Left lung (tissue), 10 donors: Measurements from ENCODE around the gene FBXL20. TPM values are rescaled to one million over a fixed set of nuclear protein-coding genes. Genes with fewer than 3 reads are reported as not detected.
"Not testable (repeated sequence)": the region's sequence is repeated elsewhere in the genome, so short reads cannot be mapped to it uniquely, and the experiment has no call there.

ENCODE experiments used
- ATAC-seq: fragments of 200-7000 bp; cut with Tn5 transposase; one replicate; pipeline ENCODE4 v1.9.1; 2020; ENCODE audit warnings: moderate library complexity
- DNase-seq, 4 donors: peaks; one replicate each; pipeline ENCODE4 v3.0.0-alpha.2; 2013 to 2020
- H3K27ac ChIP-seq, 2 donors: fragments of 200-600 bp; sonication (generic) in 1 of 2; one replicate each; pipeline versions ENCODE4 v1.5.0 to v1.8.0; 2020 to 2021
- H3K27me3 ChIP-seq, 2 donors: fragments of 200-600 bp; sonication (generic) in 1 of 2; one replicate each; pipeline versions ENCODE4 v1.5.0 to v1.8.0; 2020 to 2021
- H3K36me3 ChIP-seq, 2 donors: fragments of 200-600 bp; sonication (generic) in 1 of 2; one replicate each; pipeline versions ENCODE4 v1.5.0 to v1.8.0; 2020 to 2021
- H3K4me1 ChIP-seq, 2 donors: fragments of 200-600 bp; one replicate each; pipeline ENCODE4 v1.8.0; 2021
- H3K4me3 ChIP-seq, 2 donors: fragments of 200-600 bp; sonication (generic) in 1 of 2; one replicate each; pipeline versions ENCODE4 v1.5.0 to v1.8.0; 2020 to 2021; ENCODE audit warnings: mild to moderate bottlenecking in 1 of 2
- H3K9me3 ChIP-seq, 2 donors: fragments of 200-600 bp; sonication (generic) in 1 of 2; one replicate each; pipeline versions ENCODE4 v1.5.0 to v1.8.0; 2020 to 2021
- intact Hi-C, 2 donors: fragments of 100-400 bp; cut with DNase I; formaldehyde crosslinking; loops; one replicate each; pipeline versions ENCODE4 v1.11.2 to v1.14.2; 2022
- polyA plus RNA-seq, 6 donors: library from polyadenylated mRNA; unstranded; fragments of 120-200 nt; gene quantifications; one replicate each; pipeline ENCODE4 v1.2.1, GENCODE V29; 2013; ENCODE audit not compliant: insufficient read length in 6 of 6
- total RNA-seq, 2 donors: library from RNA; stranded (reverse); fragmentation: NEBNext Ultra II Directional; extraction: Animal tissue kit (Norgen Biotek cat#: 25700); gene quantifications; one replicate each; pipeline ENCODE4 v1.2.1, GENCODE V29; 2021
- TF ChIP-seq, protein P1 (sequence below), 2 donors: fragments of 200-600 bp; sonication (generic) in 1 of 2; IDR thresholded peaks; one replicate each; pipeline versions ENCODE4 v1.5.0 to v1.8.0; 2021; ENCODE audit warnings: antibody characterized with exemption in 2 of 2
- donor health status: DM: no; HTN: yes; CAD: no.
- donor health status: DM: no; HTN: no; CAD: no.

FBXL20 gene
- total and polyA plus RNA-seq, 8 donors, result 14.1 to 27.3 (median 18.7) TPM

DNA sequence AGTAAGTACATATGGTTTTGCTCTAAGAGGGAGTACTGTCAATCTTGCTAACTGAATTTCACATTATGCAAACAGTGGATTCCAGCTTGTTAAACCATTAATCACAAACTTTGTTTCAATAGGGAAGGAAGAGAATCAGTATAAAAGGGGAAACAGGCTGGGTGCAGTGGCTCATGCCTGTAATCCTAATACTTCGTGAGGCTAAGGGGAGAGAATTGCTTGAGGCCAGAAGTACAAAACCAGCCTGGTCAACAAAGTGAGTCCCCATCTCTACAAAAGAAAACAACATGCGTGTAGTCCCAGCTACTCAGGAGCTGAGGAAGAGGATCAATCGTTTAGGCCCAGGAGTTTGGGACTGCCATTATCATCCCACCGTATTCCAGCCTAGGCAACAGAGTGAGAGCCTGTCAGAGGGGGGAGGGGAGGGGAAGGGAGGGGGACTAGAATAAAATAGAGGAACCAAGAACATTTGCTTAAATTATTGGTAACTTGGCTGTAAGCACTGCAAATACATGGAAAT is 65.7 kb downstream of the FBXL20 start:
- peaks cover 0 to 36% of the 10 kb centered on the region in 2 donors for H3K4me1 ChIP-seq
- no peaks in the 10 kb centered on the region for H3K9me3 ChIP-seq
- TF ChIP-seq, protein P1, sequence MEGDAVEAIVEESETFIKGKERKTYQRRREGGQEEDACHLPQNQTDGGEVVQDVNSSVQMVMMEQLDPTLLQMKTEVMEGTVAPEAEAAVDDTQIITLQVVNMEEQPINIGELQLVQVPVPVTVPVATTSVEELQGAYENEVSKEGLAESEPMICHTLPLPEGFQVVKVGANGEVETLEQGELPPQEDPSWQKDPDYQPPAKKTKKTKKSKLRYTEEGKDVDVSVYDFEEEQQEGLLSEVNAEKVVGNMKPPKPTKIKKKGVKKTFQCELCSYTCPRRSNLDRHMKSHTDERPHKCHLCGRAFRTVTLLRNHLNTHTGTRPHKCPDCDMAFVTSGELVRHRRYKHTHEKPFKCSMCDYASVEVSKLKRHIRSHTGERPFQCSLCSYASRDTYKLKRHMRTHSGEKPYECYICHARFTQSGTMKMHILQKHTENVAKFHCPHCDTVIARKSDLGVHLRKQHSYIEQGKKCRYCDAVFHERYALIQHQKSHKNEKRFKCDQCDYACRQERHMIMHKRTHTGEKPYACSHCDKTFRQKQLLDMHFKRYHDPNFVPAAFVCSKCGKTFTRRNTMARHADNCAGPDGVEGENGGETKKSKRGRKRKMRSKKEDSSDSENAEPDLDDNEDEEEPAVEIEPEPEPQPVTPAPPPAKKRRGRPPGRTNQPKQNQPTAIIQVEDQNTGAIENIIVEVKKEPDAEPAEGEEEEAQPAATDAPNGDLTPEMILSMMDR (IDR thresholded peaks at IDR 0.05), result no peak
- H3K36me3 ChIP-seq, result no peaks in the 10 kb centered on the region
- peak in 1 of 4 donors; percentile 4 for DNase-seq
- no peak overlapping the region for H3K4me3 ChIP-seq
- peak; percentile 64 for ATAC-seq
- H3K27me3 ChIP-seq, result no peaks in the 10 kb centered on the region
- H3K27ac ChIP-seq, result peak overlapping the region; percentile 26 to 75
- intact Hi-C loops, result no loop called here

DNA sequence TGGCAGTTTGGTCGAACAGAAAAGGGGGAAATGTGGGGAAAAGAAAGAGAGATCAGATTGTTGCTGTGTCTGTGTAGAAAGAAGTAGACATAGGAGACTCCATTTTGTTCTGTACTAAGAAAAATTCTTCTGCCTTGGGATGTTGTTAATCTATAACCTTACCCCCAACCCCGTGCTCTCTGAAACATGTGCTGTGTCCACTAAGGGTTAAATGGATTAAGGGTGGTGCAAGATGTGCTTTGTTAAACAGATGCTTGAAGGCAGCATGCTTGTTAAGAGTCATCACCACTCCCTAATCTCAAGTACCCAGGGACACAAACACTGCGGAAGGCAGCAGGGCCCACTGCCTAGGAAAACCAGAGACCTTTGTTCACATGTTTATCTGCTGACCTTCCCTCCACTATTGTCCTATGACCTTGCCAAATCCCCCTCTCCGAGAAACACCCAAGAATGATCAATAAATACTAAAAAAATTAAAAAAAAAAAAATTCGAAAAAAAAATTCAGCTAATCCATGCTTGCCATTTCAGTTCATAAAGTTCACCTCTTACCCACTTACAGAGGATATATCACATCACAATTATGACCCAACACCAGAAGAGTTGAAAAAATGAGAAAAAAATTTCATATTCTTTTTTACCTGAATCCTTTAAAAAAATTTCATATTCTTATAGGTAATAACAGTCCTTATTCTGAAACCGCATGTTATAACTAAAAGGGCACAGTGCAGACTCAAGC is 67.2 kb downstream of the FBXL20 start:
- H3K9me3 ChIP-seq, DNase-seq, H3K27me3 ChIP-seq, H3K36me3 ChIP-seq, H3K4me3 ChIP-seq, intact Hi-C loops, ATAC-seq: not testable (repeated sequence)
- peaks cover 0 to 31% of the 10 kb centered on the region in 2 donors for H3K4me1 ChIP-seq
- H3K27ac ChIP-seq, result peak overlapping the region in 1 of 2 donors; percentile 75

DNA sequence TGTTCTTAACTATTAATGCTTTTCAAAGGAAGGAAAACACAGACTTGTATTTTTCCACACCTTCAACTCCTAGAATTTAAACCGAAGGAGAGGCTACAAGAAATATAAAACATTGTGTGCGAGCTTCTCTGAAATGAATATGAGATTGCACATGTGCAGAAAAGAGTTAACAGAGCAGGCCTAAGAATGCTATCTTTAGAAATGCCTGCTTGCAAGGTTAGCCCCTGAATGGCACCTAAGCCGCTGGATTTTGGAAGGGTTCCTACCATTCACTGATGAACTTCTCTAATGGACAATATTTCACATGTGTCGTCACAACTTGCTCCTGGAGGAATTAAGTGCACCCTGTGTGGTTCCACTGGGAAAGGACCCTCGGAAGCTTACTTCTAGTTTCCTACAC is 69.3 kb downstream of the FBXL20 start:
- no peak for ATAC-seq

DNA sequence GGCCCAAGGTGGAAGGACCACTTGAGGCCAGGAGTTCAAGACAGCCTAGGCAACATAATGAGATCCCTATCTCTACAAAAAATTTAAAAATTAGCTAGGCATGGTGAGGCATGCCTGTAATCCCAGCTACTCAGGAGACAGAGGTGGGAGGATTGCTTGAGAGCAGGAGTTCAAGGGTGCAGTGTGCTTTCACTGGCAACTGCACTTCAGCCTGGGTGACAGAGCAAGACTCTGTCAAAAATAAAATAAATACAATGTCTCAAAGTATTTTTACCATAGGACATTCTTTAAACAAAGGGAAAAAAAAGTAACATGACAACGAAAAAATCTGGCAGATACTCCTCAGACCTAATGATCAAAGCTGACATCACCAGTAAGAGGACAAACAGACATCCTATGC is 72.6 kb downstream of the FBXL20 start:
- Histone ChIP-seq H3K36me3 (no peaks in the 10 kb centered on the region), H3K4me3 (no peak overlapping the region), H3K4me1 (peaks cover 0 to 9% of the 10 kb centered on the region in 2 donors), H3K27me3 (no peaks in the 10 kb centered on the region), H3K27ac (no peak overlapping the region), H3K9me3 (no peaks in the 10 kb centered on the region)
- TF ChIP-seq, protein P1 (IDR thresholded peaks at IDR 0.05), result no peak
- intact Hi-C loops, result no loop called here
- ATAC-seq, result no peak
- DNase-seq, result no peak

More for the DNA sequence above, 69.3 kb downstream of the FBXL20 start:
- TF ChIP-seq, protein P1 (IDR thresholded peaks at IDR 0.05), result no peak
- Histone ChIP-seq H3K27ac (no peak overlapping the region), H3K9me3 (no peaks in the 10 kb centered on the region), H3K27me3 (no peaks in the 10 kb centered on the region), H3K4me3 (no peak overlapping the region), H3K36me3 (no peaks in the 10 kb centered on the region), H3K4me1 (peaks cover 0 to 24% of the 10 kb centered on the region in 2 donors)
- no peak for DNase-seq
- intact Hi-C loops, result no loop called here

DNA sequence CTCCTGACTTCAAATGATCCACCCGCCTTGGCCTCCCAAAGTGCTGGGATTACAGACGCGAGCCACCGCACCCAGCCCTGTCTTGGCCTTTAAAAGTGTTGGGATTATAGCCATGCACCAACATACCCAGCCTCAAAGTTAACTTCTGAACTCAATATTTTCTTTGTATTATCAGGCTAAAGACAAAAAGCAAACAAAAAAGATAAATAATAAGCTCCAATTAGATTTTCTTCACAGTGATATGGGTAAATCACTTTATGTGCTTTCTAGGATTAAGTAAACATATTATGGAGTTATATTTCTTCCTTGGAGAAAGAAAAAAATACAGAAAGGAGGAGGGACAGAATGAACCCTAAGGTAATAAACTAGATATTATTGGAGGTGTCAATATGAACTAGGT is 74.3 kb downstream of the FBXL20 start:
- H3K27ac ChIP-seq, result no peak overlapping the region
- H3K27me3 ChIP-seq, result no peaks in the 10 kb centered on the region
- peaks cover 0 to 9% of the 10 kb centered on the region in 2 donors for H3K4me1 ChIP-seq
- H3K4me3 ChIP-seq, result no peak overlapping the region
- H3K36me3 ChIP-seq, result no peaks in the 10 kb centered on the region
- H3K9me3 ChIP-seq, result no peaks in the 10 kb centered on the region
- no peak for DNase-seq
- TF ChIP-seq, protein P1 (IDR thresholded peaks at IDR 0.05), result no peak
- intact Hi-C loops, result no loop called here
- no peak for ATAC-seq
